ENCODE data around the gene CEP128. TPM values are rescaled to one million over a fixed set of nuclear protein-coding genes. Genes with fewer than 3 reads are reported as not detected.

The CEP128 gene
- total and polyA plus RNA-seq, 2 experiments from 2014 or later = 7.3 to 14.3 TPM

DNA sequence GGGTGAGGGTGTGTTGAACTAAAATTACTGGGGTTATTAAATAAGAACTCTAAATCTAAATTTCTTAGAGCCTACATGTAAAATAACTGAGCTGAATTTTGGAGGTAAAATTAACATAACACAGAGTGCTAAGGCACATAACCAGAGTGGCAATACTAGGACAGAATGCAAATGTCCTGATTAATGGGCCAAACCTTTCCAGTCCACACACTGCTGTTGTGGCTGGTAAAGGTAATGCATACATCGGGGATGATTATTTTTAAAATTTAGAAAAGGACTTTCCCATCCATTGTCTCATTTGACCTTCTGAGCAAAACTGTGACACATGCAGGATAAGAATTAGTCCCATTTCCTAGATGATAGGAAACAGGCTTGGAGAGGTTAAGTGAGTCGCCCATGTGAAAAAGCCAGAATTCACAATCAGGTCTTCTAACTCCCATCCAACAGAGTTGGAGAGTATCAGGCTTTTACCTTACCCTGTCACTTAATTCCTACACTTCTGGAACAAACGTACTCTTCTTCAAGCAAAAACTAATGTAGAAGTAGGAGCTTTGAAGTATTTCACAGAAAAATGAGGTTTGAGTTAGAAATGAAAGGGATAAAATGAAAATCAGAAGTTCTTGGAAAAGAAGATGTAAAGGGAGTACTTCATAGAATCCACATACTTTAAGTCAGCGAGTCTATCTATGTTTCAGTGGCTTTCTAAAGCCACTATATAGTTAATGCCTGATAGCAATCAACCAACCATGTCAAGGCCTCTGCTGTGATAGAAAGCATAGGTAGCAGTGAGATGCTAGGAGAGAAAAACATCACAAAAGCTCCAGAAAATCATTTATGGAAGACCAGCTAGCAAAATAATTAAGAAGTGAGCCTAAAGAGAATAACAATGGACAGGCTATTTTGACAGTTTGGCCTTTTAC lies 395.3 kb downstream of the CEP128 start:
- Histone ChIP-seq H3K27me3 (no peaks in the 10 kb centered on the region), H3K4me3 (no peak overlapping the region), H3K27ac (no peak overlapping the region), H3K4me1 (ENCODE audit: low read depth) (no peaks in the 10 kb centered on the region), H3K36me3 (no peaks in the 10 kb centered on the region), H3K9me3 (ENCODE audit: low read depth) (no peaks in the 10 kb centered on the region)
- TF ChIP-seq, protein P1, sequence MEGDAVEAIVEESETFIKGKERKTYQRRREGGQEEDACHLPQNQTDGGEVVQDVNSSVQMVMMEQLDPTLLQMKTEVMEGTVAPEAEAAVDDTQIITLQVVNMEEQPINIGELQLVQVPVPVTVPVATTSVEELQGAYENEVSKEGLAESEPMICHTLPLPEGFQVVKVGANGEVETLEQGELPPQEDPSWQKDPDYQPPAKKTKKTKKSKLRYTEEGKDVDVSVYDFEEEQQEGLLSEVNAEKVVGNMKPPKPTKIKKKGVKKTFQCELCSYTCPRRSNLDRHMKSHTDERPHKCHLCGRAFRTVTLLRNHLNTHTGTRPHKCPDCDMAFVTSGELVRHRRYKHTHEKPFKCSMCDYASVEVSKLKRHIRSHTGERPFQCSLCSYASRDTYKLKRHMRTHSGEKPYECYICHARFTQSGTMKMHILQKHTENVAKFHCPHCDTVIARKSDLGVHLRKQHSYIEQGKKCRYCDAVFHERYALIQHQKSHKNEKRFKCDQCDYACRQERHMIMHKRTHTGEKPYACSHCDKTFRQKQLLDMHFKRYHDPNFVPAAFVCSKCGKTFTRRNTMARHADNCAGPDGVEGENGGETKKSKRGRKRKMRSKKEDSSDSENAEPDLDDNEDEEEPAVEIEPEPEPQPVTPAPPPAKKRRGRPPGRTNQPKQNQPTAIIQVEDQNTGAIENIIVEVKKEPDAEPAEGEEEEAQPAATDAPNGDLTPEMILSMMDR (IDR thresholded peaks at IDR 0.05; ENCODE audit: low read depth, low read length) = no peak
- no peak for DNase-seq (ENCODE audit: low read depth in 1 of 2, low spot score in 1 of 2)

DNA sequence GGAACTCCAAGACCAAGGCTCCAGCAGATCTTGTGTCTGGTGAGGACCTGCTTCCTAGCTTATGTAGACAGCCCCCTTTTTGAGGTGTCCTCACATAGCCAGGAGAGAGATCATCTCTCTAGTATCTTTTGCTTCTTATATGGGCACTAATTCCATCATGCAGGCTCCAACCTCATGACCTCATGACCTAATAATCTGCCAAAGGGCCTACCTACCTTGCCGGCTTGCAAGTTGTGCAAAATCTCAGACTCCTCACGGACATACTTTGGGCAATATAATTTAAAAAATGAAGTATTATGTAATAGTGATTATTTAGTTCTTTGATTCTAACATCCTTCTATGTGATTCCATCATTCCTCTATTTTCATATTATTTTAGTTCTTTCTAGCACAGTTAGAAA lies 397.2 kb downstream of the CEP128 start:
- Histone ChIP-seq H3K27ac (no peak overlapping the region), H3K4me3 (no peak overlapping the region), H3K27me3 (no peaks in the 10 kb centered on the region), H3K9me3 (ENCODE audit: low read depth) (no peaks in the 10 kb centered on the region), H3K36me3 (no peaks in the 10 kb centered on the region), H3K4me1 (ENCODE audit: low read depth) (no peaks in the 10 kb centered on the region)
- no peak for DNase-seq (ENCODE audit: low read depth in 1 of 2, low spot score in 1 of 2)
- TF ChIP-seq, protein P1 (IDR thresholded peaks at IDR 0.05; ENCODE audit: low read depth, low read length) = no peak

DNA sequence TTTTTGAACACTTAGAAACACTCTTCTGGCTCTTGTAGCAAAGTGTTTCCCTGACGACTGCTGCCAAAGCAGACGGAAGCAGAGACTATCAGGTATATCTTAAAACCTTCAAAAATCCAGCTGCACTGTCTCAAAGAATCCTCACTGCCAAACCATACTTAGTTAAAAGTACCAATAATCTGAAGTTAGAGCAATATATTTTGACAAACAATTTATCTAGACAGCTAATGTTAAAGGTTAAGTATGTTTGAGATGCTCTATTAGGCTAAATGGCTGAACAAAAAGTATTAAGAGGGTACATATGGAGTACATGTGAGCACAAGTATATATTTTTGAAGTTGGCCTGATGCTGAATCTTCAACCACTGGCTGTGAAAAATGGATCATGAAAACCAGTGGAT lies 398.3 kb downstream of the CEP128 start:
- H3K4me1 ChIP-seq (ENCODE audit: low read depth) = no peaks in the 10 kb centered on the region
- H3K4me3 ChIP-seq = no peak overlapping the region
- no peak for DNase-seq (ENCODE audit: low read depth in 1 of 2, low spot score in 1 of 2)
- H3K9me3 ChIP-seq (ENCODE audit: low read depth) = no peaks in the 10 kb centered on the region
- no peak overlapping the region for H3K27ac ChIP-seq
- TF ChIP-seq, protein P1 (IDR thresholded peaks at IDR 0.05; ENCODE audit: low read depth, low read length) = no peak
- no peaks in the 10 kb centered on the region for H3K36me3 ChIP-seq
- no peaks in the 10 kb centered on the region for H3K27me3 ChIP-seq

DNA sequence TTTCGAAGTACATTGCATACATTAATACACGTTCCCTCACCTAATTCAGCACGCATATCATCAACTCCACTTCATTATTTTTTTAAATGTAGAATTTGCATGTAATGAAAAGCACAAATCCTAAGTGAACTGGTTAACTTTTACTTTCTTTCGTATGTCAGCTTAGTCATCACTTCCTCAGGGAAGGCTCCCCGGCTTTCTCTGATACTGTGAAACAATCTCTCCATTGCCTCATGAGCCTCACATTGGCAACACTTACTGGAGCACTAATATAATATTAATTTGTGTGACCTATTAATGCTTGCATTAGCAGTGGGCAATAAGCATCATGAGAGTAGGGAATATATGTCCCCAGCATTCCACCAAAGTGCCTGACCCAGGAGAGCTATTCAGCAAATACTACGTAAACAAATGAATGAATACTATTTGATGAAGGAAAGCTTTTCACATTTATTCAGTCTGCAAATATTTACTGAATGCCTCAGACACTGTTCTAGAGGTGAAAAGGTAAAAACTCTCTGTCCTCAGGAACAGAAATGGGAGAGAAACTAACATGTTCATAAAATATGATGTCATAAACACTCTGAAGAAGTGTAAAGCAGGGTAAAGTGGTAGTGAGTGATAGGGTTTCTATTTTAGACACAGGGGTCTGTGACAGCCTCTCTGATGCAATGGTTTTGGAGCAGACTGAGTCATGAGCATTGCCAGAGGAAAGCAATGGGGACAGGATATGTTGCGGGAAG lies 402.7 kb downstream of the CEP128 start:
- no peaks in the 10 kb centered on the region for H3K27me3 ChIP-seq
- no peaks in the 10 kb centered on the region for H3K36me3 ChIP-seq
- H3K27ac ChIP-seq = no peak overlapping the region
- no peak for DNase-seq (ENCODE audit: low read depth in 1 of 2, low spot score in 1 of 2)
- no peaks in the 10 kb centered on the region for H3K4me1 ChIP-seq (ENCODE audit: low read depth)
- no peaks in the 10 kb centered on the region for H3K9me3 ChIP-seq (ENCODE audit: low read depth)
- TF ChIP-seq, protein P1 (IDR thresholded peaks at IDR 0.05; ENCODE audit: low read depth, low read length) = no peak
- H3K4me3 ChIP-seq = no peak overlapping the region

DNA sequence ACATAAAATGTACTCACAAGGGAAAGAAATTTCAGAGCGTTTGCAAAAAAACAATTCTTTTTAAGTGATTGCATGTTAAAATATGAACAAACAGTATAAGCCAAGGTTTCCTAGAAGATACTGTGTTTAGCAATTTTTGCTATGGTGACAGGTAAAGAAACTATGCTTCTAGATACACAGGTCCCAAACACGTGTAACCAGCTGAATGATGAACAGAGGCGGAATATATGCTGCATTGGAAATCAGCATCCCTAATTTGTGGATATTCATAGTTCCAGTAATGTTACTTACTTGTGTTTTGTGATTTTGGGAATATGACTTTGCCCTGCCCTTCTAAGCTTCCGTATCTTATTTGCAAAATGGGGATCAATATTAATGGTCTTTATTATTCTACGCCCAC lies 403.9 kb downstream of the CEP128 start:
- no peak overlapping the region for H3K4me3 ChIP-seq
- H3K9me3 ChIP-seq (ENCODE audit: low read depth) = no peaks in the 10 kb centered on the region
- no peaks in the 10 kb centered on the region for H3K27me3 ChIP-seq
- TF ChIP-seq, protein P1 (IDR thresholded peaks at IDR 0.05; ENCODE audit: low read depth, low read length) = no peak
- H3K36me3 ChIP-seq = no peaks in the 10 kb centered on the region
- no peak for DNase-seq (ENCODE audit: low read depth in 1 of 2, low spot score in 1 of 2)
- H3K27ac ChIP-seq = no peak overlapping the region
- no peaks in the 10 kb centered on the region for H3K4me1 ChIP-seq (ENCODE audit: low read depth)
